K562 (cell line): ENCODE measurements around the gene CNTNAP3B.
"Not testable (repeated sequence)": the region's sequence is repeated elsewhere in the genome, so short reads cannot be mapped to it uniquely, and the experiment has no call there.

Experiments used
- BRCA1 ChIP-seq, 2 experiments: fragments of 450-650 bp in 1 of 2; sonication (generic) in 1 of 2; formaldehyde crosslinking in 1 of 2; IDR thresholded peaks; 2 replicates each; pipeline versions ENCODE4 v1.5.0 to v1.6.1; 2017 to 2020; ENCODE audit warnings: mild to moderate bottlenecking in 1 of 2, missing genetic modification reagents in 1 of 2
- CHD1 ChIP-seq: fragments of 200-600 bp; sonication (generic); IDR thresholded peaks from one replicate; pipeline ENCODE4 v1.6.1; 2012; ENCODE audit warnings: mild to moderate bottlenecking, moderate library complexity, low read length, inconsistent platforms
- POLR3G ChIP-seq: IDR thresholded peaks from 2 replicates; pipeline ENCODE4 v1.6.1; 2011; ENCODE audit not compliant: insufficient read length, insufficient replicate concordance; ENCODE audit errors: extremely low read depth
- SIX5 ChIP-seq, 2 experiments: IDR thresholded peaks; 2 replicates each; pipeline ENCODE4 v1.6.1; 2011; ENCODE audit warnings: low read length in 2 of 2, borderline replicate concordance in 1 of 2, low read depth in 1 of 2, mild to moderate bottlenecking in 1 of 2, moderate library complexity in 1 of 2; ENCODE audit not compliant: insufficient read depth in 1 of 2
- ZNF175 ChIP-seq: fragments of 200-800 bp; sonication (Bioruptor generic); IDR thresholded peaks from 2 replicates; pipeline ENCODE4 v1.6.1; 2016; ENCODE audit warnings: low read depth, mild to moderate bottlenecking, missing genetic modification characterization, missing compliant biosample characterization
- TF ChIP-seq, protein P1 (sequence below), 3 experiments: IDR thresholded peaks in 2 of 3; conservative IDR thresholded peaks in 1 of 3; 2 replicates each; pipeline ENCODE4 v1.5.1; 2011 to 2012; ENCODE audit warnings: low read length in 3 of 3, mild to moderate bottlenecking in 3 of 3, control low read depth in 2 of 3, improper control_type of control experiment in 1 of 3, inconsistent platforms in 1 of 3, low read depth in 1 of 3, mixed read lengths in 1 of 3, moderate library complexity in 1 of 3; ENCODE audit not compliant: insufficient read depth in 2 of 3

DNA sequence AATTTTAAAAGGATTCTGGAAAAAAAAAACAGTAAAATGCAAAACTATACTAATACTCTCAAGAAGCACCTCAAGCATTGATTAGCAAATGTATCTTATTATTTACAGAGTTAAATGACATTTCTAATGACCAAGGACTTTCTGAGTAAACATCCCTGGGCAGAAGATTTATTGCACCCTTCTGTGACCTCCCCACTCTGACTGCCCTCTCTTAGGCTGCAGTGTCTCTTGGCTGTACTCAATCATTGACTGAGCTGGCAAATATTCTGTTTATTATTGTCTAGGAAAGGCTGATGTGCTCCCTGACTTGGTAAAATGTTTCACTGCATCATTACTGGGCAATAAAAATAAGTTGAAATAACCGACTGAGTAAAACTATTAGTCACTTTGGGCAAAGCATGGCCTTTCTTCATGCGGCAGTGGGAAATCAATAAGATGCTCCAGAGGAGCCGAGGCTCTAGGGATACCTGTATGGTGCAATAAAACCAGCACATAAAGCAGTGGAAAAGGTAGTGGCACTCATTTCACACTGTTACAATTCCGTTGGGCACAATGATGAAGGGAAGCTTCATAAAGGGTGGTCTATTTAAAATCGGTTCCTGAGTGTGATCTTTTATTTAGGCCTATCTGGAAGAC lies 151.1 kb downstream of the CNTNAP3B start:
- TF ChIP-seq BRCA1 (IDR thresholded peaks at IDR 0.05); BRCA1 (CRISPR knock-in tag; IDR thresholded peaks at IDR 0.05); SIX5 (IDR thresholded peaks at IDR 0.05; ENCODE audit: borderline replicate concordance in 1 of 2, insufficient read depth in 1 of 2, low read depth in 1 of 2, low read length in 2 of 2); CHD1; POLR3G; ZNF175 (CRISPR knock-in tag): not testable (repeated sequence)
- TF ChIP-seq, protein P1, sequence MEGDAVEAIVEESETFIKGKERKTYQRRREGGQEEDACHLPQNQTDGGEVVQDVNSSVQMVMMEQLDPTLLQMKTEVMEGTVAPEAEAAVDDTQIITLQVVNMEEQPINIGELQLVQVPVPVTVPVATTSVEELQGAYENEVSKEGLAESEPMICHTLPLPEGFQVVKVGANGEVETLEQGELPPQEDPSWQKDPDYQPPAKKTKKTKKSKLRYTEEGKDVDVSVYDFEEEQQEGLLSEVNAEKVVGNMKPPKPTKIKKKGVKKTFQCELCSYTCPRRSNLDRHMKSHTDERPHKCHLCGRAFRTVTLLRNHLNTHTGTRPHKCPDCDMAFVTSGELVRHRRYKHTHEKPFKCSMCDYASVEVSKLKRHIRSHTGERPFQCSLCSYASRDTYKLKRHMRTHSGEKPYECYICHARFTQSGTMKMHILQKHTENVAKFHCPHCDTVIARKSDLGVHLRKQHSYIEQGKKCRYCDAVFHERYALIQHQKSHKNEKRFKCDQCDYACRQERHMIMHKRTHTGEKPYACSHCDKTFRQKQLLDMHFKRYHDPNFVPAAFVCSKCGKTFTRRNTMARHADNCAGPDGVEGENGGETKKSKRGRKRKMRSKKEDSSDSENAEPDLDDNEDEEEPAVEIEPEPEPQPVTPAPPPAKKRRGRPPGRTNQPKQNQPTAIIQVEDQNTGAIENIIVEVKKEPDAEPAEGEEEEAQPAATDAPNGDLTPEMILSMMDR (IDR thresholded peaks at IDR 0.05 in 2 of 3, conservative IDR thresholded peaks at IDR 0.05 in 1 of 3; ENCODE audit: insufficient read depth in 2 of 3, low read depth in 1 of 3, low read length in 3 of 3): not testable (repeated sequence)
